GM21423 (cell line): ENCODE measurements around the gene GUSB.

Experiments
- ATAC-seq: cut with Tn5 transposase; IDR thresholded peaks from one replicate; pipeline ENCODE4 v1.9.1; 2021; ENCODE audit warnings: mild to moderate bottlenecking, moderate library complexity; ENCODE audit not compliant: unreplicated experiment

The GUSB gene

DNA sequence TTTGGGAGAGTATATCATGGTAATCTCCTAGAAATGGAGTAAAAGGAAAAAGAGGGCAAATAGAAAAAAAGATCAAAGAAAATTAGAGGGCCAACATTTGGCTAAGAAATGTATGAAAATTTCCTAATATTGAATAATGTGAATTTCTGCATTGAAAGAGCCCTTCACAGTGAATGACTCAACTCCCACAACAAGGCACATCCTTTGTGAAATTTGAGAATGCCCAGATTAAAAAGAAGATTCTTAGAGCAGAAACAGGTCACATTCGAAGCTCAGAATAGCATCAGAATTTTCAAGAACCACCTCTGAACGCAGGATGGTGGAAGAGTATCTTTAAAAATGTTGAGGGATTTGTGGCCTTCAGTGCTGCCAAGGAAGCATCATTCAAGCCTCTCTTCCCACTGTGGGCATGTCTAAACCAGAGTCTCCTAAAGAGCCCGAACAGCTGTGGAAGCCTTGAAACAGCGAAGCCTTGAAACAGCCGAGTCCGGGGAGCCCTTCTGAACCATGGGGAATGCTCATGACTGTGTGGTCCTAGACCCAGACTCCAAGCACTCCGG, 43.6 kb downstream of the GUSB start:
- no peak for ATAC-seq

- ATAC-seq, result no peak
Measured at GRCh38 chr7:65937296-65937695, 44.7 kb downstream of the GUSB start.

DNA sequence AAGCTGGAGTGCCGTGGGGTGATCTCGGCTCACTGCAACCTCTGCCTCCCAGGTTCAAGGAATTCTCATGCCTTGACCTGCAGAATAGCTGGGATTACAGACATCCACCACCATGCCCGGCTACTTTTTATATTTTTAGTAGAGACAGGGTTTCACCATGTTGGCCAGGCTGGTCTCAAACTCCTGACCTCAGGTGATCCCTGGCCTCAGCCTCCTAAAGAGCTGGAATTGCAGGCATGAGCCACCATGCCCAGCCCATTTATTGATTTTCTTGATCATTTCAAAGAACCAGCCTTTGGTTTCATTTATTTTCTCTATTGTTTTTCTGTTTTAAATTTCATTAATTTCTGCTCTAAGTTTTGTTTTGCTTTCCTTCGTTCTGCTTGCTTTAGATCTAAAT, 50.3 kb downstream of the GUSB start:
- ATAC-seq, result no peak

DNA sequence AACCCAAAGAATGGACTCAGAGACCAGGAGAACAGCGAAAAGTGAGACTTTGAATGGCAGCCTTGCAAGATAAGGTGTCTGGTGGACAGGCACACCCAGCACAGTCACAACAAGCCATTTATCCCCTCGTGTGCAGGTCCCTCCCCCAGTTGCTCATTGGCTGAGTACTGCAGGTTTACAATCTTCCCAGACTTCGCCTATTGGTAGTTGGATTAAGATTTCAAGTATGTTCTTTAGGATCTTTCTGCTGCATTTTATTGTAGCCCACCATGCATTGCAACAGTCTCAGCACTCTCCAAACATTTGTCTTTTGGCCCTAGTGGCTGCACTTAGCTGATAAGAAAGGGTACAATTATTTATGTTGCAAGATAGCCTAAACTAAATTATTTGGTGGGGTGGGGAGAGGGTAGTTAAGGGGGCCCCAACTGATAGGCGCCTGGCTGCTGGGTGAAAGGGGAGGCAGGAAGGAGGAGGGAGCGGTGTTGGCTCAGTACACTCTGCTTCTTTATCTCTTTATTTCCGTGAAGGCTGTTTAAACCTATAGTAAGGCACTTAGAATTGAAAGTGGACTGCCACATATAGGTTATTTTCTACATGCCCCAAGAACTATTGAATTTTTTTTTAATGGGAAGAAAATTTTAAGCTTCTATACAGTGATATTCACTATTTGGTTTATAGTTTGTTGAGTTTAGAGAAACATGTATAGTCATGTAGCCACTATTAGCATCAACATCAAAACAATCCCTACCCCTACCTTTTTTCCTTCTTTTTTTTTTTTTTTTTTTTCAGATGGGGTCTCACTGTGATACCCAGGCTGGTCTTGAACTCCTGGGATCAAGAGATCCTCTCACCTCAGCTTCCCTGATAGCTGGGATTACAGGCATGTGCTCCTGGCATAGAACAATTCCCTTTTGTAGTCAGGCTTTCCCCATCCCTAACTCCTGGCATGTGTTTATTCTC, 54.2 kb downstream of the GUSB start:
- no peak for ATAC-seq

DNA sequence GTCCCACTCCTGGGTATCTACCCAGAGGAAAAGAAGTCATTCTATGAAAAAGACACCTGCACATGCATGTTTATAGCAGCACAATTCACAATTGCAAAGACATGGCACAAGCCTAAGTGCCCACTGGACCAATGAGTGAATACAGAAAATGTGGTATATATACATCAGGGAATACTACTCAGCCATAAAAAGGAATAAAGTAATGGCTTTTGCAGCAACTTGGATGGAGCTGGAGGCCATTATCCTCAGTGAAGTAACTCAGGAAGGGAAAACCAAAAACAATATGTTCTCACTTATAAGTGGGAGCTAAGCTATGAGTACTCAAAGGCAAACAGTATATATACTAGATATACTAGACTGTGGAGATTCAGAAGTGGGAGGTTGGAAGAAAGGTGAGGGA, 55.4 kb downstream of the GUSB start:
- ATAC-seq, result no peak

DNA sequence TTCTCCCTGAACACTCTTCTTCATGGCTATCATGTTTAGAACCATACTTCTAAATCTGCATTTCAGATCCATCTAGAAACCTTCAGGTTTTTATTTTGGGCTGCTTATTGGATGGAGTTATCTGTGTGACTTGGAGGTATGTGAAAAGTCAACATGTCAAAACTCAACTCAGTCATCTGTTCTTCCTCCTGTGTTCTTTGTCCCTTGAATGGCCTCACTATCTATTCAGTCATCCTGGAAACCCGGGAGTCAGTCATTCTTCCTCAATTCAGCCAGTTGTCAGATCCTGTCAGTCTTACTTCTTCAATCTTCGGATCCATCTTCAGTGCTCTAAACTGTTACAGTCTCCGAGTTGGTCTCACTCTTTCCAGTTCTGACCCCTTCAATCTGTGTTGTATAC, 57.0 kb downstream of the GUSB start:
- ATAC-seq, result no peak

- ATAC-seq, result no peak
Measured at GRCh38 chr7:65924193-65924592, 57.8 kb downstream of the GUSB start.

- no peak for ATAC-seq
Measured at GRCh38 chr7:65923316-65923715, 58.7 kb downstream of the GUSB start.

DNA sequence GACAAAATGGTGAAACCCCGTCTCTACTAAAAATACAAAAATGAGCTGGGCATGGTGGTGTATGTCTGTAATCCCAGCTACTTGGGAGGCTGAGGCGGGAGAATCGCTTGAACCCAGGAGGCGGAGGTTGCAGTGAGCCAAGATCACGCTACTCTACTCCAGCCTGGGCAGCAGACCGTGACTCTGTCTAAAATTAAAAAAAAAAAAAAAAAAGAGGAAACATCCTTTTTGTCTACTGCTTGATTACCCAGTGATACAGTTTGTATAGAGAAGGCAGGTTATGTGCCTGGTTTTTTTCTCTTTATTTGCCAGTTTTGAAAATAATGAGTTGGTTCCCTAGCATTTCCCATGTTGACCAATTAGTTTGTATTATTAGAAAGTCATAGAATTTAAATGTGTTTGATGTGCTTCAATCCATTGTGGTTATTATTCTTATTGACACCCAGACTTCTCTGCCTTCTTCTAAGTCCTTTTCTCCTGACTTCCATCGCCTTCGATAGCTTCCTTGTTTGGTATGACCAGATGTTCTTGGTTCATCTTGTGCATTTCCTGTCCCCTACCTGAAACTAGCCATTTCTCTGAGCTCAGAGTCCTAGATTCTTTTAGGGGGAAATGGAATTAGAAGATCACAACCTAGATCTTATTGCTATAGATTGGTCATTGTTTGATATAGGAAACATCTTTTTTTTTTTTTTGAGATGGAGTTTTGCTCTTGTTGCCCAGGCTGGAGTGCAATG, 65.9 kb downstream of the GUSB start:
- peak; percentile 58 for ATAC-seq

DNA sequence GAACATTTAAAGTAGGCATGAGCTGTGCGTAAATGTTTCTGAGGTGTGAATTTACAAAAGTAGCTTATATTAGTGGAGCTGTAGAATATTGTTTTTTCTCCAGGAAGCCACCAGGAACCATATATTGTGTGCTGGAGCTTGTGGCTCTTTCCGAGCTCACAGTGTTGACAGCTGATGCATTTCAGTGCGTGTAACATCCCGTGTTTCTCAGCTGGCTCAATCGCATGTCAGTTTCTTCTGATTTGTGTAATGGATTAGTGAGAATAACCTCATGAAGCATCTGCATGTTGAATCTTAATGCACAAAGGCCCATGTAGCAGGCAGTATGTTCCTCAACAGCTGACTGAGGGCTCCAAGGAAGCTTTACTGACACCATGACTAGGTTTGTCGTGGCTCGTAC, 69.8 kb downstream of the GUSB start:
- ATAC-seq, result no peak
